HG03378 (cell line): ENCODE results near the gene LAMC1.

Source experiments
- ATAC-seq: cut with Tn5 transposase; IDR thresholded peaks from one replicate; pipeline ENCODE4 v1.9.1; 2021; ENCODE audit warnings: mild to moderate bottlenecking, moderate library complexity; ENCODE audit not compliant: unreplicated experiment

The LAMC1 gene

DNA sequence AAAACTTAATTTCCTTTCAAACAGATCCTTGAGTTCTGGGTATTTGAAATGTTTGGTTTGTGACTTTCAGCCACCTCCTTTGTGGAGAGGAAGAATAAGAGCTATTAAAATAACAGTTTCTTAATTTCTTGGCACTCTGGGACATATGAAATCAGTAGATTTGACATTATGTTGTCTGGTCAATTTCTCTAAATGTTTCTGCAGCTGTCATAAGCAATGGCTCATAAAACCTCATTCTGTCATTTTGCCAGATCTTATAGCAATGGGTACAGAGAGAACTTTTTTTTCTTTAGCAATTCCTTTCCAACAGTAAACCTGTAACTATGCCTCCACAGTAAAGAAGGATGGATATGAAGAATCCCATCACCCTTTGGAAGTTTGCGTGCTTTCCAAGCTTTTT is 52.6 kb downstream of the LAMC1 start:
- no peak for ATAC-seq

DNA sequence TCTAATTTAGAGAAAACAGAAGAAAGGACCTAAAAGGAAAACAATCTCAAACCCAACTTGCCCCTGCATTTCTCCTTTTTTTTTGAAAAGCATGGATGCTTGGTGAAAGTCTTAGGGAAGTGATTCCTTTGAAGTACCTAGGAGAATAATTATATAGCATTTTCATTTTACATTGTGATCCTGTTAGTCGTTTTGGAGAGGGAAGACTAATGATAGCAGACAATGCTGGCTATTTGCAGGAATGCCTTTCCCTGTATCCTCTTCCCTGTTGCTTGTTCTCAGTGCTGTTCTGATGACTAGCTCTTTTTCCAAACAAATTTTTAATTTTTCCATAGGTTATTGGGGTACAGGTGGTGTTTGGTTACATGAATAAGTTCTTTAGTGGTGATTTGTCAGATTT is 53.9 kb downstream of the LAMC1 start:
- ATAC-seq: no peak

DNA sequence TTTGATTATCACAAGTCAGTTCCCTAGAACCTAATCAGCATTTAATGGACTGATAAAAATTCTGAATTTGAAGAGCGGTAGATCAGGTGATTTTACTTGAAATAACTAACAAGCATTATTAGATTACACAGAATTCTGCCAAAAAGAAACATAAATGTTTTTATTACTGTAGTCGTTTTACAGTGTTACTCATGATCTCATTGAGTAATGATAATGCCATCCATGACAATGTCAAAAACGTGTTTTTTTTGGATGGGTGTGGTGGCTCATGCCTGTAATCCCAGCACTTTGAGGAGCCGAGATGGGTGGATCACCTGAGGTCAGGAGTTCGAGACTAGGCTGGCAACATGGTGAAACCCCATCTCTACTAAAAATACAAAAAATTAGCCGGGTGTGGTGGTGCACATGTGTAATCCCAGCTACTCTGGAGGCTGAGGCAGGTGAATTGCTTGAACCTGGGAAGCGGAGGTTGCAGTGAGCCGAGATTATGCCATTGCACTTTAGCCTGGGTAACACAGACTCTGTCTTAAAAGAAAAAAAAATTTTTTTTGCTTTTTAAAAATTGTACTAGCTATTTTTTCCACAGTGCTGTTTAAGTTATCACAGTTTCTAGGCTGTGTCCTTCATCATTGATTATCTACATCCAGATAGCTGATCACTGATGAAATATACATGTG is 56.6 kb downstream of the LAMC1 start:
- ATAC-seq: no peak

DNA sequence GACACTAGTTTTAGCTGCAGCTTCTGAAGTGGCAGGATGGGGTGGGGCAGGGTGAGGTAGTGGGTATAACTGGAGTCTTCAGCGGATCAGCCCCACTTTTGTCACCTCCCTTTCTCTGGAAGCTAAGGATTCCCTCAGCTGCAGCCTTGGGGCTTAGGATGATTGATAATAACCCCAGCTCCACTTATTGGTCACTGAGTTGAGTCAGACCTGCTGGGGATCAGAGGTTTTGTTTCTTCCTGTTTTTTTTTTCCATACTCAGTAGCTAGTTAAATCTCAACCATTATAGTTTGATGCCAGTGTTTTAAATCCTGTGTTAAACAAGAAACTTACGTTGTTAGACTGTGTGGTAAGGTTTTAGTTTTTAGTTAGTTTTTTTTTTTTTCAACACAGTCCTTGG is 57.2 kb downstream of the LAMC1 start:
- ATAC-seq: no peak

DNA sequence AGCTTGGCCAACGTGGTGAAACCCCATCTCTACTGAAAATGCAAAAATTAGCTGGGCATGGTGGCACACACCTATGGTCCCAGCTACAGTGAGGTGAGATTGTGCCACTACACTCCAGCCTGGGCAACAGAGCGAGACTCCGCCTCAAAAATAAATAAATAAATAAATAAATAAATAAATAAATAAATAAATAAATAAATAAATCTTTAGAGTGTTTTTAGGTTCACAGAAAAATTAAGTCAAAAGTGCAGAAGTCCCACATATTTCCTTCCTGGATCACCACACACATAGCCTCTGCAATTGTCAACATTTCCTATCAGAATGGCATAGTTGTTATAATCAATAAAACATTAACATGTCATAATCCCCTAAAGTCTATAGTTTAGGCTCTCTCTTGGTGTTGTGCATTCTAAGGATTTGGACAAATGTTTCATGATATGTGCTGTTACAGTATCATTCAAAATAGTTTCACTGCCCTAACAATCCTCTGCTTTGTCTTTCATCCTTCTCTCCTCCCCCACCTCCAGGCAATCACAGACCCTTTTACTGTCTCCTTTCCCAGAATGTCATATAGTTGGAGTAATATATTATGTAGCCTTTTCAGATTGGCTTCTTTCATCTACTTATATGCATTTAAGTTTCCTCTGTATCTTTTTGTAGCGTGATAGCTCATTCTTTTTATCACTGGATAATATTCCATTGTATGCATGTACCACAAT is 58.3 kb downstream of the LAMC1 start:
- ATAC-seq: no peak

DNA sequence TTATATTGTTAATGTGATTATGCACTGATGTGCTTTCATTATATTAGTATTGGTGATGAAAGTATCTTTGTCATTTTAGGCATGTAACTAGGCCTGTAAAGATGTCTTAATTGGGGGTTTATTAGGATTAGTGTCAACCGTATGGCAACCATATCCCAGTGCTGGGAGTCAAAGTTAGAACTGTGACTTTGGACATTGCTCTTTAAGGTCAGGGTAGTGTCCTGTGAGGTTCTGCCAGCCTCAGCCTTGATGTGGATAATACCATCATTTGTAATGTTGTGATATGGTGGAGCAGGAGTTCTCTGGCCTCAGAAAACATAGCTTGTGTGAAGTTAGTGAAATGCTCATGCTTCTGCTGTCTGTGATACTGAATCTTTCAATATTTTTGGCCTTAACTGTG is 59.4 kb downstream of the LAMC1 start:
- no peak for ATAC-seq

DNA sequence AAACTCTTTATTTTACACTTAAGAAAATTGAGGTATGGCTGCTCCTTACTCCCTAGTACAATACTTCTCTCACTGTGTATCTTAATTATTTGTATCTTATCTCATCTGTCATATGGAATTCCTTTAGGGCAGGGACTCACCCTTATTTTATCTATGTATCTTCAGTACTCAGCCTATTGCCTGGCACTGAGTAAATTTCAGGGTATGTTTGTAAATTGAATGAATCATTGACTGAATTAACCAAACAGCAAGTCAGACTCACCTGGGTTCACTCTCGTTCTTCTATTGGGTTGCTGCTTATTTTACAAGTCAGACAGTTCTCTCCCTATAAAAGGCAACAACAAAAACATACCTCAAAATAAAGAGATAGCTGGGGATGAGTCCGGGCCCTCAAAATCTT is 63.8 kb downstream of the LAMC1 start:
- ATAC-seq: no peak

DNA sequence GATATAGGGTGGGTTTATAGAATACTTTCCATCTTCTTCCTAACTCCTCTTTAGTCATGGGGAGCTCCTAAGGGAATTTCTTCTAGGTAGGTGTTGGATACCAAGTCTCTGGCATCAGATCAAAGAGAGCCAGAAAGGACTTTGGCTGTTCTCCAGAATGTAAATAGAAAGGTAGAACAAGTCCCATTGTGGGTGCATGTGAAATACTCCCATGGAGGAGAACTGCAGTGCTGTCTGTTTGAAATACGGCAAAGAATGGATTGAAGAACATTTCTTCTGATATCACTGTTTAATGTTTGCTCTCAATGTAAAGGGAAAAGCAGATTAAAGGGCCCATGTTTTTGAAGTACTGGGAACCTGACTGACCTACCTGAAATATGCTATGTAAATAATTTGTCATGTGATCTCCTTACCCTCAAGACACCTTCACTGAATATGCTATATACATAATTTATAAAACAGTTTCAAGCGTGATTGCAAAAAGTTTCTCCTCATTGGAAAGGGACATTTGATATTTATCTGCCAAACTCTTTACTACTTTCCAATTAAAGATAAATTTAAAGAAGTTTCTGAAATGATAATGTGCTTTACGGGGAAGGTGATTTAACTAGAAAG is 65.9 kb downstream of the LAMC1 start:
- ATAC-seq: no peak

DNA sequence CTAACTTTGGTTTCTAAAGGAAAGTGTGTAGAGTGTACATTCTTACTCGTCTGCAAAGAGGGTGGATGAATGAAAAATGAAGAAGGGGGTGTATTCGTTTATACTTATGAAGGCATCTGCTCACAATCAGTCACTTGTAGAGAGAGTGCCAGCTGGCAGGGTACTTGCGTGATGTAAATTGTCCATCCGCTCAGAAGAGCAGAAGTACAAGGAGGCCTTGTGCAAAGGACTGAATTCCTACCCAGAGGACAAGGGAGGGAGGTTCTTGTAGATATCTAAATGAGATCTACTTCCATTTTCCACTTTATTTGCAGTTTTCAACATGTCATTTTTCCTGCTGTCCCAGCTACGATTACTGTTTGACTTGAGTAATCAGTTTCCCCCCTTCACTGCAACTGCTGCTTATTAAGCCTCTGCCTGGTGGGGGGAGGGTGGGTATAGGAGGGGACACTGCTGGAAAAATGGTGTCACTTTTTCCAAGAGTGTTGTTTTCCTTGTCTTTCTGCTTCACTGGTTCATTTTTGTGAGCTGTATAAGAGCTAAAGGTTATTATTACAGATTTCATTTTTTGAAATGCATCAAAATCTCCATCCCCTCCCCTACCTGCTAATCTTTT is 67.3 kb downstream of the LAMC1 start:
- no peak for ATAC-seq

DNA sequence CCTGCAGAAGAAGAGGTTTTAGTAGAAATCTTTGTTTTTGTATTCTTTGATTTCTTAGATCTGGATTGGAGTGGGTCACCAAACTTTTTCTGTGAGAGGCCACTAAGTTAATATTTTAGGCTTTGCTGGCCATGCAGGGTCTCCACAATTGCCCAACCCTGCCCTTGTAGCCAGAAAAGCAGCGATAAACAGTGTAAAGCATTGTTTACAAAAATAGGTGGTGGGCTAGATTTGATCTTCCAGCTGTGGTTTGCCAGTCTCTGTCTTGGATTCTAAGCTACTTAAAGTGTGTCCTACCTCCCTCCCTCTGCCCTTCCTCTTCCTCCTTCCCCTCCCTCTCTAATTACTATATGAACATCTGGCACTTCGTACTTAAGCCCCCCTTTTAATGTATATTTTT is 68.0 kb downstream of the LAMC1 start:
- no peak for ATAC-seq

DNA sequence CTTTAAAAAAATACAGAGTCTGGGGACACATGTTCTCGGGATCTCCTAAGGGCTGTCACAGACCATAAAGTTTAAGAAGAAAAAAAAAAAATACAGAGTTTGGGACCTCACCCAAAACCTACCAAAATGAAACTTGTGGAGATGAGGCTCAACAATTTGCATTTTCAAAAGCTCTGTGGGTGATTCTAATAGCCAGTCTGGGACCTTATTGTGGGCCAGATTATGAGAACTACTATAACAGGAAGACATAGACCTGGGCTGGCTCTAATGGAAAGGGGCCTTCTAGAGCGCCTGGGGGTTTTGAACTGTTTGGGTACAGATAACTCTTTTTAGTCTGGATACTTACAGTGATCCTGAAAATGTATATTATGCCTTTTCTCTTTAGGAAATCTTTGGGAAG is 69.1 kb downstream of the LAMC1 start:
- no peak for ATAC-seq

DNA sequence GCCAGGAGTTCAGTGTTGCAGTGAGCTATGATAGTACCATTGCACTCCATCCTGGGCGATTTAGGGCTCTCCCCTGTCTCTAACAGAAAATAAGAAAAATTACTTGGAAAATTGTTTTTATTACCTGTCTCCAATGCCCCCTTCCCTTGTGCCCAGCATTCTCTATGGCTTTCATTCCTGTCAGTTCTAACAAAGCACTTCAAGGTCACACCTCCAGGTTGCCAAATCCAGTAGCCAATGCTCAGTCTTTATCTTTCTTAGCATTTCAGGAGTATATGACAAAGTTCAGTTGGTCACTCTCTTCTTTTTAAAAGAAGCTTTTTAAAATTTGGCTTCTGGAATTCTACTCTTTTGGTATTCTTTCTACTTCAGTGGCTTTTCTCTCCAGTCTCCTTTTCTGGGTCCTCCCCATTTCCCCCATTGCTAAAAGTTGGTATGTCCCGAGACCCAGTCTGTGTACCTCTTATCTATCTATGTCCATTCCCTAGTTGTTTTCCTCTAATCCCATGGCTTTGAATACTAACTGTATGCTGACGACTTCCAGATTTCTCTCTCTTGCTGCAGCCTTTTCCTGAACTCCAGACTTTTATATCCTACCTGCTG is 69.9 kb downstream of the LAMC1 start:
- ATAC-seq: no peak

DNA sequence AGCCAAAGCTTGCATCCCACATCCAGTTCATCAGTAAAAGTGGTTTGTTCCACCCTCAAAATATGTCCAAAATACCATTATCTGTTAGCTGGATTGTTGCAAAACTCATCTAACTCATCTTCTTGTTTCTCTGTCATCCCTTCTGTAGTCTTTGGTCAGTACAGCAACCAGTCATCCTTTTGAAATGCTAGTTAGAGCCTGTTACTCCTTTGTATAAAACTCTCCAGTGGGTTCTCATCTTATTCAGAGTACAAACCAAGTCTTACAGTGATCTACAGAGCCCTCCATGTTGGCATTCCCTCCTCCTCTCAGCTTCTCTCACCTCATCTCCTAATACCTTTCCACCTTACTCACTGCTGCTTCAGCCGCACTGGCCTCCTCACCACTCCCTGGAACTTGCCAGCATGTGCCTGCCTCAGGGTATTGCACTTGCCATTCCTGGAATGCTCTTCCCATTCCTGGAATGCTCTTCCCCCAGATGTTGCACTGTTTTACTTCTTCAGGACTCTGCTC is 70.6 kb downstream of the LAMC1 start:
- no peak for ATAC-seq

DNA sequence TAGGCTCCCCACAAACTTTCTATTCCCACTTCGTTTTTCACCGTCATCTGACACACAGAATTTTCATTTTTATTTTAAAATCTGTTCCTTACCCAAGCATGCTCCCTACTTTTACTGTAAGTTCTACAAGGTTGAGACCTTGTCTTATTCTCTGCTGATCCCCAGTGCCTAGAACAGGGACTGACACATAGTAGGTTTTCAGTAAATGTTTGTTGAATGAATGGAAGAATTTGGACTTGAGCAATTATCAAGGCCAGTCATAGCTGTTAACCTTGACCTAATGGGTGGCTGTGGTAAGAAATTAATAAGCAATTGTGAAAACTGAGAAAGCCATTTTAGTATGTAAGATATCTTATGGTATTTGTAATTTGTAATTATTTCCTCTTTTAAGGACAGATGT is 71.1 kb downstream of the LAMC1 start:
- ATAC-seq: no peak

DNA sequence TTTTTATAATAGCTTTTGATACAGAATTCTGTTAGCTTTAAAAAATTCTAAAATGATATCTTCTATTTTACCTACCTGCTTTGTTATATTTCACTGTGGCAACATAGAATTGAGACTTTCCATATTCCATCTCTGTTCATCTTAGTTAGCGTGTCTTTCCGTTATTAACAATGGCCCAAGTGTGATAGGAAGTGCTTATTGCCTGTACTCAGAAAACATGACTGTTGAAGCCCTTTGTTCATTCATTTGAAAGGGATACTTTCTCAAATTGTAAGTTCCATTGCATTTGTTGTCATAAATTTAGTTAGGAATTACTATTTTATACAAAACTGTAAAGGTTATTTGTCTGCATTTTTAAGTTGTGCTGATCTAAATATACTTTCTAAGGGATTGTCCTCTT is 73.1 kb downstream of the LAMC1 start:
- ATAC-seq: no peak

DNA sequence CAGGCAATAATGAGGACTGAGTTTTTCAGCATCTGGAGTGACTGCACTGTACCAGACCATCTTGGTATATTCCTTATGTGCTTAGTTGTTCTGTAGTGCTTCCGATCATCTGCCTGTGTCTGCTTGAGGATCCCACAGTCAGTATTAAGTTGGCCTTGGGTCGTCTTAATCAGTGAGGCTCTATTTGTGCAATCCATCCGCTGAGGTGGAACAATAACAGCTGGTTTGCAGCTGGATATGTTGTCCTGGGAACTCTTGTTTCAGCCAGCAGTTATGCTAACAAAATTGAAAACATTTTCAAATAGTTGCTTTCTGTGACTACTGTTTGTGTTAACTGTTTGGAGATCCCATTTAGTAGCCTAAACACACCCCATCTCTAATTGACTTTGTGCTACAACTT is 73.7 kb downstream of the LAMC1 start:
- no peak for ATAC-seq

DNA sequence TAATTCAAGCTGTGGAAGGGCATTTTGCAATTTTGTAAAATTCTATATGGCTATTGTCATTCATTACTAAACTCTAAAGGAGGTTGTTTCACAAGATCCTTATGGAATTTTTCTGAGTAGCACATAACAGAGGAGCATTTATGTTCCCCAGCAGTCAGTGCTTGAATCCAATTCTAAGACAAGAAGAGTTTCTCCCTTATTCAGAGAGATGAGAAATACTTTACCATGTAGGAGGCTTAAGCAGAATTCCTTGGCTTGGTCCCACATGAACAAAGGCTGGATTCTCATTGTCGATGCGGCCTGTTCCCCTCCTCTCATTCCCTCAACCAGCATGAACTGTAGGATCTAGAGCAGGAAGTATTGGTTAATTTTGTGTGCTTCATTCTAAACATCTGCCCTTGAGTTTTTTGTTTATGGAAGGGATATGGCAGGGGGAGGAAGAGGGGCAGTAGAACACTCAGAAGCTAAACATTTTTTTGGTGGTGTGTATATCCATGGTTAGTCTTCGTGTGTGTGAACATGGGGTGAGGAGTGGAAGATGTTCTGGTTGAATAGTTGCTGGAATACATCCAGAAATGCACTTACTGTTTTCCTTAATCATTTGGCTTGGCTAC is 74.3 kb downstream of the LAMC1 start:
- ATAC-seq: no peak

DNA sequence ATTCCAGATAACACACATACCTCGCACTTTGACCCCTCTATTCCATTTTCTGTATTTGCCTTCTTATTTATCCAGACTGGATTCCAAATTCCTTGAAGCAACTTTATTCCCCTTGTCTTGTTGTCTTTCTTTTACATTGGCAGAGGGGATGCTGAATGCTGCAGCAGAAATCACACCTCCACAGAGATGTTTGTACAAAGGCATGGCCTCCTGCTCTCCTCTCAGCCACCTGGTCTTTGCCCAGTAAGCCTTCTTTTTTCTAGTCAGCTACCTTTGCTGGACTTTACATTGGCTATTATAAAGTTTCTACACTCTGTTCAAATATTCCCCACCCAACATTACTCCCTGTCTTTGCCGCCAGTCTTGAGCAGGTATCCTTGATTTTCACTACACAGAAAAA is 75.1 kb downstream of the LAMC1 start:
- no peak for ATAC-seq

DNA sequence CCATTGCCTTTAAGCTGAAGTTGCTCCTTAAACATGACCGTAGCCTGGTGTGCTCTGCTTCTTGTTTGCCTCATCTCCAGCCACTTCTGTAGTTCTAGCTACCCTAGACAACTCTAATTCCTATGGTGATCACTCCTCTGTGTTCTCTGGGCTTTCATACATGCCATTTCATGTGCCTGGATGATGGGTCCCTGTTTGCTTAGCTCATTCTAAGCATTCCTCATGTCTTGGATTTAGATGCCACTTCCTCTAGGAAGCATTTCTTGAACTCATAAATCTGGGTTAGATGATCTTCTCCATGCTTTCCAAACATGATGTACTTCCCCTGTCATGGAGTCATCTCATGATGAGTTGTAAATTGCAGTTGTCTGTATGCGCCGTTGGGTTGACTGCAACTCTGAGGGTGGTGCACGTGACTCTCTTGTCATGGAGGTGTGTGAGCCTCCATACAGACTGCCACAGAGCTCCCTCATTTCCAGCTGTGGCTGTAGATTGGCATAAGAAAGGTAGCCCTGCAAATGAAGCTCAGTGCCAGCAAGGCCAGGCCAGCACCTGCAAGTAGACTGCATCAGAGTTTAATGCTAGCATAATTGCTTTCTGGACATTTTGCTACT is 77.2 kb downstream of the LAMC1 start:
- no peak for ATAC-seq

DNA sequence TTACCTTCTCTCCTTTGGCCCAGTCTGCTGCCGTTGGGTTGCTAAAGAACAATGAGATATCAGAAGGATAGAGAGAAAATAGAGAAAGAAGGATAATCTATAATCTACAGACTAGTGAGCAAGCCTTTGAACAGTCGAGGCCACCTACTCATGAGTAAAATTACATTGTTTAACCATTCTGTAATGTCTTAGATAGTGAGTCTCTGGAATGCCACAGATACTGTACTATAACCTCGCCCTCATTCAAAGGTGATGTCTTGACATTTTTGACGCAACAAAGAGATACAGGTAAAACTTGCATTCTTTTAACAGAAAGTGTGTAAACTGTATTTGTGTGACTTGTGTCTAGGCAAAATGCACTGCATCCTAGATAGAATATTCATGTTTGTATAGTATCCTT is 77.9 kb downstream of the LAMC1 start:
- ATAC-seq: no peak
